HCT116 (cell line): ENCODE data around the gene CLEC20A. TPM values are rescaled to one million over a fixed set of nuclear protein-coding genes. Genes with fewer than 3 reads are reported as not detected.
A peak's percentile ranks its signal among the peaks of the same experiment; 100 is the strongest.

Experiments
- ATAC-seq: fragments of 200-7000 bp; cut with Tn5 transposase; 2 replicates; pipeline ENCODE4 v1.9.1; 2020; ENCODE audit warnings: mild to moderate bottlenecking, moderate library complexity
- BruUV-seq: library from RNA; stranded (reverse); fragments of 400-500 nt; replicated peaks from 2 replicates; lab custom pipeline; 2021; lab: Mats Ljungman, UMichigan
- CTCF ChIA-PET: fragments of 300-600 bp; sonication (Branson Sonifier 250); formaldehyde crosslinking; loops from one replicate; lab custom pipeline; 2021; ENCODE audit warnings: antibody characterized with exemption; lab: Charles Lee
- POLR2A ChIA-PET: fragments of 300-600, 350-600 bp; sonication (Branson Sonifier 250); formaldehyde crosslinking; loops from one replicate; lab custom pipeline; 2021; ENCODE audit warnings: antibody characterized with exemption; lab: Charles Lee
- RAD21 ChIA-PET, 2 experiments: fragments of 300-600 bp; sonication (Branson Sonifier 250); formaldehyde crosslinking; loops; one replicate each; lab custom pipeline; 2023; ENCODE audit warnings: low total read pairs in 2 of 2; ENCODE audit not compliant: uncharacterized antibody in 2 of 2, unreplicated experiment in 2 of 2, low non-redundant PET in 1 of 2; lab: Charles Lee
- DNase-seq: peaks from one replicate; pipeline ENCODE4 v3.0.0-alpha.2; 2010; ENCODE audit warnings: low read depth, low spot score
- H2AFZ ChIP-seq: fragments of 200-600 bp; shearing (Covaris generic), sonication (generic); 2 replicates; pipeline ENCODE4 v1.6.1; 2017; ENCODE audit warnings: low read depth, mixed run types, mixed read lengths, antibody characterized with exemption, low read length; ENCODE audit not compliant: poor library complexity, severe bottlenecking
- H3K27ac ChIP-seq: 2 replicates; pipeline ENCODE4 v1.5.1; 2012; ENCODE audit warnings: low read depth, low read length
- H3K27me3 ChIP-seq: fragments of 200-600 bp; sonication (generic); 2 replicates; pipeline ENCODE4 v1.6.1; 2016; ENCODE audit warnings: mixed run types, low read length, mixed read lengths; ENCODE audit not compliant: insufficient read depth
- H3K36me3 ChIP-seq, 2 experiments: fragments of 200-500 bp in 1 of 2; fragments of 200-600 bp in 1 of 2; sonication (Bioruptor generic) in 1 of 2; sonication (generic) in 1 of 2; 2 replicates each; pipeline versions ENCODE4 v1.5.1 to v1.6.1; 2014 to 2016; ENCODE audit warnings: low read length in 2 of 2, inconsistent platforms in 1 of 2, mixed read lengths in 1 of 2, mixed run types in 1 of 2; ENCODE audit not compliant: insufficient read depth in 2 of 2, control insufficient read depth in 1 of 2
- H3K4me1 ChIP-seq, 2 experiments: fragments of 200-600 bp in 1 of 2; sonication (generic) in 1 of 2; 2 replicates each; pipeline versions ENCODE4 v1.5.1 to v1.6.1; 2012 to 2017; ENCODE audit warnings: low read length in 2 of 2, inconsistent platforms in 1 of 2, mild to moderate bottlenecking in 1 of 2, mixed read lengths in 1 of 2, mixed run types in 1 of 2, moderate library complexity in 1 of 2; ENCODE audit not compliant: insufficient read depth in 2 of 2, control insufficient read depth in 1 of 2
- H3K4me2 ChIP-seq: fragments of 200-600 bp; sonication (generic); 2 replicates; pipeline ENCODE4 v1.6.1; 2017; ENCODE audit warnings: mixed run types, low read length, mixed read lengths
- H3K4me3 ChIP-seq, 2 experiments: fragments of 200-600 bp in 1 of 2; sonication (generic) in 1 of 2; replicated peaks in 1 of 2; 2 replicates each; pipeline ENCODE4 v1.5.1; 2011 to 2016; ENCODE audit warnings: low read length in 2 of 2, control low read depth in 1 of 2, low read depth in 1 of 2, mild to moderate bottlenecking in 1 of 2, mixed read lengths in 1 of 2, mixed run types in 1 of 2
- H3K79me2 ChIP-seq: fragments of 200-600 bp; sonication (generic); 2 replicates; pipeline ENCODE4 v1.6.1; 2017; ENCODE audit warnings: mild to moderate bottlenecking, mixed run types, low read length, moderate library complexity, mixed read lengths; ENCODE audit not compliant: insufficient read depth
- H3K9ac ChIP-seq: fragments of 200-600 bp; sonication (generic); 2 replicates; pipeline ENCODE4 v1.6.1; 2016; ENCODE audit warnings: low read length, mixed read lengths
- H3K9me2 ChIP-seq: fragments of 200-600 bp; sonication (generic), shearing (Covaris generic); 2 replicates; pipeline ENCODE4 v1.6.1; 2017; ENCODE audit warnings: mixed run types, mild to moderate bottlenecking, moderate library complexity; ENCODE audit not compliant: insufficient read depth
- H3K9me3 ChIP-seq, 2 experiments: fragments of 200-500 bp in 1 of 2; fragments of 200-600 bp in 1 of 2; sonication (Bioruptor generic) in 1 of 2; sonication (generic) in 1 of 2; 2 replicates each; pipeline ENCODE4 v1.6.1; 2014 to 2017; ENCODE audit warnings: low read length in 2 of 2, mixed read lengths in 2 of 2, inconsistent platforms in 1 of 2, low read depth in 1 of 2, mild to moderate bottlenecking in 1 of 2, mixed run types in 1 of 2, moderate library complexity in 1 of 2; ENCODE audit not compliant: control insufficient read depth in 1 of 2, insufficient read depth in 1 of 2
- H4K20me1 ChIP-seq: fragments of 200-600 bp; sonication (generic), shearing (Covaris generic); 2 replicates; pipeline ENCODE4 v1.6.1; 2017; ENCODE audit warnings: mixed run types, mild to moderate bottlenecking, moderate library complexity; ENCODE audit not compliant: insufficient read depth
- CBX3 ChIP-seq: IDR thresholded peaks from 2 replicates; pipeline ENCODE4 v1.6.1; 2012; ENCODE audit warnings: low read depth
- CEBPB ChIP-seq: IDR thresholded peaks from 2 replicates; pipeline ENCODE4 v1.6.1; 2012; ENCODE audit warnings: low read depth
- ELF1 ChIP-seq: IDR thresholded peaks from 2 replicates; pipeline ENCODE4 v1.6.1; 2012; ENCODE audit warnings: low read depth, borderline replicate concordance
- EZH2 ChIP-seq: fragments of 200-600 bp; sonication (generic); IDR thresholded peaks from 2 replicates; pipeline ENCODE4 v1.6.1; 2017; ENCODE audit warnings: antibody characterized with exemption, mixed run types
- EZH2phosphoT487 ChIP-seq: fragments of 200-600 bp; IDR thresholded peaks from 2 replicates; pipeline ENCODE4 v1.6.1; 2018; ENCODE audit warnings: antibody characterized with exemption, borderline replicate concordance
- MAX ChIP-seq: IDR thresholded peaks from 2 replicates; pipeline ENCODE4 v1.6.1; 2012
- POLR2A ChIP-seq: IDR thresholded peaks from 2 replicates; pipeline ENCODE4 v1.7.0; 2011; ENCODE audit warnings: borderline replicate concordance; ENCODE audit not compliant: insufficient read depth, insufficient read length; ENCODE audit errors: extremely low read depth
- POLR2AphosphoS5 ChIP-seq: IDR thresholded peaks from 2 replicates; pipeline ENCODE4 v1.6.1; 2011; ENCODE audit warnings: mild to moderate bottlenecking, low read depth, low read length, moderate library complexity
- RAD21 ChIP-seq: IDR thresholded peaks from 2 replicates; pipeline ENCODE4 v1.6.1; 2012; ENCODE audit warnings: low read depth, mild to moderate bottlenecking
- SRF ChIP-seq: IDR thresholded peaks from 2 replicates; pipeline ENCODE4 v1.6.1; 2012; ENCODE audit warnings: low read depth
- ZFX ChIP-seq: fragments of 450-650 bp; IDR thresholded peaks from 2 replicates; pipeline ENCODE4 v1.6.1; 2017
- intact Hi-C: fragments of 100-400 bp; cut with micrococcal nuclease; formaldehyde crosslinking; loops from 2 replicates; pipeline ENCODE4 v1.10.0; 2022
- total RNA-seq: library from RNA; stranded (reverse); gene quantifications from one replicate; pipeline ENCODE4 v1.2.1, GENCODE V29; 2021; ENCODE audit not compliant: unreplicated experiment

The CLEC20A gene
- total RNA-seq, 1 experiment from 2014 or later: not detected

GRCh38 chr1:178538192-178538916 is 41.6 kb upstream of the CLEC20A start:
- intact Hi-C loops: loop anchor here (10.0 kb wide), 2 partner anchors 696 to 1056 kb away; partner anchors contain the start of gene TDRD5
- peak overlapping the region; percentile 59 for H3K27ac ChIP-seq

DNA sequence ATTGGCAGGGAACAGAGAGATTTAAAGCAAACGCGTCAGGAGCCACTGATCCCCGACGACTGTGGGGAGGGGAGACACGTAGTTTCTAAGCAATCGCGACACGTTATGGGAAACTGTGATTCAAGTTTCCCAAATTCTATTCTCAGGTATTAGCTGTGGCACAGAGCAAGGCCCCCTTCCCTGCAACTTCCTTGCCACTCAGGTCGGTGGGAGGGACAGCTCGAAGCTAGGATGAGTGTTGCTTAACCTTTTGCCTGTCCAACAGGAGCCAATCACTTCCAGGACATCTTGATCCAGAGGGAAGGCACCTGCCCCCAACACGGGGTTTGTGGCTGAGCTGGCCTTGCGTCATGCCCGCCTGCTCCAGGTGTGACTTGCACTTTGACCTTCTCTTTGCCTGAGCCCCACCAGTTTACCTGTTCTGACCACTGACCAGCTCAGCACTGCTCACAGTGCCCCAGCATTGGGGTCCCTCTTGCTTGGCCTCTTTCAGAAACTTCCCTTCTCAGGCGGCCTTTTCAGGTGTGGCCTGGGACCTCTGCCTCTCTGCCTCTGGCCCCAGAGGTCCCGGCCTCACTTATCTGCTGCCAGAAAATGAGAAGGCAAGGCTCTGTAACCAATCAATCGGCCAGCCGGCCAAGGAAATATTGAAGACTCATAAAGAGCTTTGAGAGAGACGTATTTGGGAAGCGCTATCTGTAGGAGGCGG is 40.8 kb upstream of the CLEC20A start:
- TSS peak; percentile 50 for BruUV-seq
- ChIA-PET CTCF (interaction anchor here (1.0 to 5.8 kb wide), 5 partner anchors 35 to 466 kb away, joined by 3 to 42 read pairs (median 6); no protein-coding TSS in a partner anchor), POLR2A (interaction anchor here (0.5 kb wide), 1 partner anchor 371 kb away, joined by 3 read pairs; no protein-coding TSS in a partner anchor), RAD21 (no interaction called here)
- H3K27me3 ChIP-seq: no peaks in the 10 kb centered on the region
- DNase-seq (peak; percentile 27), ATAC-seq (peak; percentile 29)
- H2AFZ ChIP-seq: peak overlapping the region; percentile 81
- peaks cover 36 to 53% of the 10 kb centered on the region in 2 experiments for H3K4me1 ChIP-seq
- H3K79me2 ChIP-seq: no peaks in the 10 kb centered on the region
- H3K4me2 ChIP-seq: peak overlapping the region; percentile 69
- no peaks in the 10 kb centered on the region for H3K9me3 ChIP-seq
- H4K20me1 ChIP-seq: no peaks in the 10 kb centered on the region
- H3K9me2 ChIP-seq: no peaks in the 10 kb centered on the region
- peak overlapping the region; percentile 11 to 42 for H3K4me3 ChIP-seq
- TF ChIP-seq CEBPB: no peak
- peak; percentile 54 for TF ChIP-seq MAX
- peak overlapping the region; percentile 43 for H3K9ac ChIP-seq
- no peaks in the 10 kb centered on the region for H3K36me3 ChIP-seq
- H3K27ac ChIP-seq: peak overlapping the region; percentile 59
- intact Hi-C loops: loop anchor here (10.0 kb wide), 2 partner anchors 697 to 1057 kb away; partner anchors contain the start of gene TDRD5

More at GRCh38 chr1:178538192-178538916, 41.6 kb upstream of the CLEC20A start:
- ChIA-PET CTCF (interaction anchor here (1.1 to 5.8 kb wide), 2 partner anchors 215 to 466 kb away, joined by 3 to 42 read pairs; no protein-coding TSS in a partner anchor), RAD21 (no interaction called here), POLR2A (no interaction called here)
- Histone ChIP-seq H3K4me2 (peak overlapping the region; percentile 69), H3K9me2 (no peaks in the 10 kb centered on the region), H3K79me2 (no peaks in the 10 kb centered on the region), H3K9ac (peak overlapping the region; percentile 43), H4K20me1 (no peaks in the 10 kb centered on the region), H3K4me3 (no peak overlapping the region), H3K4me1 (peaks cover 36 to 55% of the 10 kb centered on the region in 2 experiments), H3K9me3 (no peaks in the 10 kb centered on the region), H3K27me3 (no peaks in the 10 kb centered on the region), H2AFZ (no peak overlapping the region), H3K36me3 (no peaks in the 10 kb centered on the region)
- BruUV-seq: no TSS peak
- ATAC-seq (no peak), DNase-seq (no peak)
- TF ChIP-seq ELF1 (no peak), ZFX (no peak), MAX (no peak), CBX3 (no peak), EZH2 (no peak), EZH2phosphoT487 (no peak), POLR2AphosphoS5 (no peak), RAD21 (no peak), SRF (no peak), POLR2A (no peak)
